ENCODE measurements around the gene STAB2. TPM values are rescaled to one million over a fixed set of nuclear protein-coding genes. Genes with fewer than 3 reads are reported as not detected.

STAB2 gene
- total RNA-seq, 6 experiments from 2014 or later, result 5.5 to 32.2 (median 18.5) TPM

DNA sequence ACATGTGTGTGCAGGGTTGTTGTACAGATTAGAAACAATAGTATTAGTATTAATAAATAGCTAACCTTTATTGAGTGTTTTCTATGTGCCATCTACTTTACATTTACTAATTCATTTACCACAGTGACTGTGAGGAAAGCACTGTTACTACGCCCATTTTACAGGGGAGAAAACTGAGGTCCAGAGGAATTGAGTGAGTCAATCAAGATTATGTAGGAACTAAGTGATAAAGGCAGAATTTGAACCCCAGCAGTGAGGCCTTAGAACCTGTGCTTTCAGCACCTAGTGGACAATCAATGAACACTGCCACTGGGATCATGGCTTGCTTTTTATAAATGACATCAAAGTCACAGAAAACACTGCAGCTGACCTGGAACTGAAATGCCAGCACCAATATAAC, 225.7 kb downstream of the STAB2 start:
- TF ChIP-seq CTCF (IDR thresholded peaks at IDR 0.05) (no peak), POLR2A (IDR thresholded peaks at IDR 0.05) (no peak)
- no peaks in the 10 kb centered on the region for H3K9me3 ChIP-seq
- DNase-seq, result no peak
- H3K36me3 ChIP-seq, result no peaks in the 10 kb centered on the region
- WGBS (ENCODE audit: insufficient coverage, low coverage, low lambda C conversion rate, missing lambda C conversion rate), result 100% methylated on average over 1 of the region's 1 CpG
- no peak for ATAC-seq
- H3K27me3 ChIP-seq, result no peaks in the 10 kb centered on the region
- no peak overlapping the region for H3K4me3 ChIP-seq
- H3K4me1 ChIP-seq, result no peaks in the 10 kb centered on the region
- intact Hi-C loops (cut with DNase I), result no loop called here
- H3K27ac ChIP-seq, result no peak overlapping the region

DNA sequence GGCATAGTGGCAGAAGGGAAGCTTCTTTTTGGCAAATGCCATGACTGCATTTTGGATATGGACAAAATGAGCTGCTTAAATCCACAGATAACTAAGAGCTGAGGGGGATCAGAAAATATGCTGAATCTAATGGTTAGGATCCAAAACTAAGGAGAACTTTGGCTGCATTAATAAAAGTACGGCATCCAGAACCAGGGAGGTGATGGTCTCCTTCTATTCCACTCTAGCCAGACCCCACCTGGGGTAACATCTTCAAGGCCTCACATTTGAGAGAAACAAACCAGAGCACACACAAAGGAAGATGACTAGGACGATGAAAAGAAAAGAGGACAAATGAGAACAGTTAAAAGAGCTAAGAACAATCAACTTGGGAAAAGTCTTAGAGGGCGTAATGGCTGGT, 226.4 kb downstream of the STAB2 start:
- Histone ChIP-seq H3K27me3 (no peaks in the 10 kb centered on the region), H3K4me1 (no peaks in the 10 kb centered on the region), H3K27ac (no peak overlapping the region), H3K4me3 (no peak overlapping the region), H3K9me3 (no peaks in the 10 kb centered on the region), H3K36me3 (no peaks in the 10 kb centered on the region)
- DNase-seq (no peak), ATAC-seq (no peak)
- 85% methylated on average over 2 of the region's 3 CpGs for WGBS (ENCODE audit: insufficient coverage, low coverage, low lambda C conversion rate, missing lambda C conversion rate)
- intact Hi-C loops (cut with DNase I), result no loop called here
- TF ChIP-seq POLR2A (IDR thresholded peaks at IDR 0.05) (no peak), CTCF (IDR thresholded peaks at IDR 0.05) (no peak)

- no peak overlapping the region for H3K27ac ChIP-seq
- no peak for DNase-seq
- H3K4me1 ChIP-seq, result no peaks in the 10 kb centered on the region
- H3K9me3 ChIP-seq, result no peaks in the 10 kb centered on the region
- intact Hi-C loops (cut with DNase I), result no loop called here
- no peak for ATAC-seq
- TF ChIP-seq CTCF (IDR thresholded peaks at IDR 0.05), result no peak
- TF ChIP-seq POLR2A (IDR thresholded peaks at IDR 0.05), result no peak
- 59% methylated on average over 4 of the region's 4 CpGs for WGBS (ENCODE audit: insufficient coverage, low coverage, low lambda C conversion rate, missing lambda C conversion rate)
- no peaks in the 10 kb centered on the region for H3K27me3 ChIP-seq
- H3K36me3 ChIP-seq, result no peaks in the 10 kb centered on the region
- no peak overlapping the region for H3K4me3 ChIP-seq
Observed at GRCh38 chr12:103813949-103814348, 226.9 kb downstream of the STAB2 start.

GRCh38 chr12:103814436-103814835, 227.4 kb downstream of the STAB2 start:
- H3K4me1 ChIP-seq, result no peaks in the 10 kb centered on the region
- ATAC-seq, result no peak
- H3K27ac ChIP-seq, result no peak overlapping the region
- no peak for DNase-seq
- intact Hi-C loops (cut with DNase I), result no loop called here
- no peak overlapping the region for H3K4me3 ChIP-seq
- no peak for TF ChIP-seq POLR2A (IDR thresholded peaks at IDR 0.05)
- no peak for TF ChIP-seq CTCF (IDR thresholded peaks at IDR 0.05)
- H3K36me3 ChIP-seq, result no peaks in the 10 kb centered on the region
- WGBS (ENCODE audit: insufficient coverage, low coverage, low lambda C conversion rate, missing lambda C conversion rate), result 45% methylated on average over 3 of the region's 3 CpGs
- H3K27me3 ChIP-seq, result no peaks in the 10 kb centered on the region
- no peaks in the 10 kb centered on the region for H3K9me3 ChIP-seq

Small RNA genes lying within 50 kb of the gene (small RNA-seq; reads per million reads assigned to genes)
- gene RF00096, result 0 reads per million in 2 experiments

Other genes starting within 250 kb of the STAB2 start
- gene C12orf42, start 91.3 kb upstream of the STAB2 start, total RNA-seq, result not detected

All from right lobe of liver (tissue), 6 donors.